ENCODE results near the gene TWNK. TPM values are rescaled to one million over a fixed set of nuclear protein-coding genes. Genes with fewer than 3 reads are reported as not detected.

The TWNK gene
- 11.2 TPM for polyA plus RNA-seq (2013, experiment 1 of 2; ENCODE audit: insufficient read length)
- polyA plus RNA-seq (2013, experiment 2 of 2; ENCODE audit: insufficient read length): 10.7 TPM

DNA sequence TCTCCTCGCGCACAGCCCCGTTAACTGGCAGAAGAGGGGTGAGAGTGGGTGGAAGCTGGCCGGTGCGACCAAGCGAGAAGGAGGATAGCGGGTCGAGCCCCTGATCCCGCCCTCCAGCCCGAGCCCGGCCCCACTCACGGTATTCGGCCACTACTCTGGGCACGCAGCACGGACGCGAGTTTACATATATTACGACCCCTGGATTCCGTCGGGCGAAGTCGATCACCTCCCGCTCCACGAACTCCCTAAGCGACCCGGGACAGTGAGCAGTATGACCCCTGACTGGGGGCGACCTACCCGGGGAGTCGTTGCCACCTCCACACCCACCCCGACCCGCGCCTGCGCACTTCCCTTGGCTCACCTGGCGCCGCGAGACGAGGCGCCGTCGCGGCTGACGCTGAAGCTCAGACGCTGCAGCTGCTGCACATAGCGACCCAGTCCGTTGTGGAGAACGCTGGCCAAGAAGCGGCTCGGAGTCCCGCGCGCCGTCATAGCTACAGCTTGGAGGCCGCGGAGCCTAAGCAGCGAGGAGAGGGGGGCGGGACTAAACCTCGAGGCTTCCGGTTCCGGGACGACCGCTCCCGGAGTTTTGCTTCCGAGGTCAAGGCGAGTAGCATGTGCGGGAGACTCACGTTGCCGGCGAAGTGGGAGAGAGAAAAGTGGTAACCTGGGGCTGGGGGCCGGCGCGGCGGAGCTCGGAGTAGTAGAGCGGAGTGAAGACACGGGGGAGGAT is at the start of gene TWNK, which contains the start of gene MRPL43:
Gene TWNK (plus strand): TSS at position 592 of the 733 bp plus-strand sequence. CDS start 668 bp downstream, outside the sequence.
Gene MRPL43 (minus strand): TSS at position 546 of the 733 bp plus-strand sequence. CDS start 54 bp downstream, at position 492.
- DNase-seq: peak; percentile 70

DNA sequence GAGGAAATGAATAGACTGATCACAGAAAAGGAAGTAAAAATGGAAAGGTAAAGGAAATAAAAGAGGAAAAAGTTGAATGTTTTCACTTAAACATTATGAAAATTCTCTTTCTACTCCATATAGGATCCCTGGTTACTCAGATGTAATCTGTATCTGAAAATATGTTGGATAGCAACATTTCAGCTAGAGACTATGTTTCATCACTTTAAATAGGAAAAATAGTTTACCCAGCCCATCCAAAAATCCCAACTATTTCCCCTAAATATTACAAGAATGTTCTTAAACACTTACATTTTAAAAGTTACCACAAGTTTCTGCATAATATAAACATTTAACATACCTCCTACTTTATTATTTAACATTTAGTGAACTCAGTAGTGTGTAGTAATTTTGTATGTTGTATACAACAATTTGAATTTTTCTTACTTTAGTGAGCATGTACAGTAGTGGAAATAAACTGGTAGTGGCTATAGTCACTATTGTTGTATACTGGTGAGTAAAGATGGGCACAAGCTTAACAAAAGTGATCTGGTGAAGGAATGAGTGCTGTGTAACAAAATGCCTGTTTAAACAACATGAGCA is 47.5 kb upstream of the TWNK start:
- peak; percentile 59 for DNase-seq

DNA sequence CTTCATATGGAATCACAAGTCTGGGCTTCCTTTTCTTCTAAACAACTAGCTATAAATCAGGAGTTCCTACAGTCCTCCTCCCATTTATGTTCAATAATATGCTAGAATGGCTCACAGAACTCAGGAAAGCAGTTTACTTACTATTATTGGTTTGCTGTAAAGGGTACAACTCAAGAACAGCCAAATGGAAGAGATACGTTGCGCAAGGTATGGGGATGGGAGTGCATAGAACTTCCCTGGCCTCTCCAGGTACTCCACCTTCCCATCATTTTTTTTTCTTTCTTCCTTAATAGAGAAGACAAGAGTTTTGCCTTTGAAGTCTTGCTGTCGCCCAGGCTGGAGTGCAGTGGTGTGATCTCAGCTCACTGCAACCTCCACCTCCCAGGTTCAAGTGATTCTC is 45.1 kb upstream of the TWNK start:
- DNase-seq: no peak

DNA sequence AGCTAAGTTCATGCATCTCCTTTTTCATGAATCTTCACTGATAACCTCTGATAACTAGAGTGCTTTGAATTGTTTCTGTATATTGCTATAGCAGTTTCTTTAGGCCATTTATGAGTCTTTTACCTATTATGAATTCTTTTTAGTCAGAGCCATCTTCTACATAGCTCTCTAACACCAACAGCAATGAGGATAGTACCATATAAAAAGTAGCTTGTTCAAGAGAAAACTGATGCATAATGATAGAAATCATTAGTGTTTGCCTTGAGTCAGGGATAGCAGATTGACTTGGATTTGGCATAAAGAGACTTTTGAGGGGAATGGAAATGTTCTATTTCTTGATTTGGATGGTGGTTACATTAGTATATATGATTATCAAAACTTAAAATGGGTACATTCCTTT is 43.8 kb upstream of the TWNK start:
- DNase-seq: no peak

DNA sequence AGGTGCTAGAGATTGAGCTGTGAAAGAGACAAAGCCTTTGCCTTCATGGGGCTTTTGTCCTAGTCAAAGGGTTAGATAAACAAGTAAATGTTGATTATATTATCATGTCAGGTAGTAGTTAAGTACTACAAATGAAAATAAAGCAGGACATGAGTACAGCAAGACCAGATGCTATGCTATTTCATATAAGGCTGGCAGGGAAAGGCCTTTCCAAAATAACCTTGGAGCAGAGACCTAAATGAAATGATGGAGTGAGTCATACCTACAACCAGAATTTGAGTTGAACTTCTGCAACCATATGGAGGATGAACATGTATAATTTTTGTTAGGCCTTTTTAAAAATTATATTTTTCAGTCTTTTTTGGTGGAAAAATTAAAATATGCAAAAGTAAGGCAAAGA is 41.6 kb upstream of the TWNK start:
- no peak for DNase-seq

DNA sequence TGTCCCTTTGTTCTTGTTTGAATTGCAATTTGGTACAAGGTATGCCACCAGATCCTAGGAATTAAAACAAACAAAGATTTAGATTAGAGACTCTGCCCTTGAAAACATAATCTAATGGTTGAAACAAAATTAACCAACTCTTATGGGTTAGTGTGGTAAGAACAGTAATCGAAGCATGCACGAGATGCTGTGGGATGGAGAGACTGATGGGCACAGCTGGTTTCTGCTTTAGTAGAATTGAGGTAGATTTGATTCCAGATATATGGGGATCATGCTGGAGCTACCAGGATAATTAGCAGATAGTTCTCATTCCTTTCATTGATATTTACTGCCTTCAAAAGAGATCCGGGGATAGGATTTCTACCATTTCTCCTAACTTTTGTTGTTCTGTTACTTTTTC is 38.4 kb upstream of the TWNK start:
- no peak for DNase-seq

DNA sequence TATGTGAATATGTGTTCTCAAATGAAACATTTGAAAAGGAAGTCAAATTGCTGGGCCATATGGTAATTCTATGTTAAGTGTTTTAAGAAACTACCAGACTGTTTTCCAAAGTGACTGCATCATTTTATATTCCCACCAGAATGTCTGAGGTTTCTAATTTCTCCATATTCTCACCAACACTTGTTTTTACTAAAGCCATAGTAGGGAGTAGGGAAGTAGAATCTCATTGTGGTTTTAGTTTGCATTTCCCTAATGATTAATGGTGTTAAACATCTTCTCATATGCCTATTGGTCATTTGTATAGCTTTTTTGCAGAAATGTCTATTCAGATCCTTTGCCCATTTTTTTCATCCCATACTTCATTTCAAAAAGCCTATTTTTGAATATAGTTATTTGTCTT is 27.1 kb upstream of the TWNK start:
- no peak for DNase-seq

DNA sequence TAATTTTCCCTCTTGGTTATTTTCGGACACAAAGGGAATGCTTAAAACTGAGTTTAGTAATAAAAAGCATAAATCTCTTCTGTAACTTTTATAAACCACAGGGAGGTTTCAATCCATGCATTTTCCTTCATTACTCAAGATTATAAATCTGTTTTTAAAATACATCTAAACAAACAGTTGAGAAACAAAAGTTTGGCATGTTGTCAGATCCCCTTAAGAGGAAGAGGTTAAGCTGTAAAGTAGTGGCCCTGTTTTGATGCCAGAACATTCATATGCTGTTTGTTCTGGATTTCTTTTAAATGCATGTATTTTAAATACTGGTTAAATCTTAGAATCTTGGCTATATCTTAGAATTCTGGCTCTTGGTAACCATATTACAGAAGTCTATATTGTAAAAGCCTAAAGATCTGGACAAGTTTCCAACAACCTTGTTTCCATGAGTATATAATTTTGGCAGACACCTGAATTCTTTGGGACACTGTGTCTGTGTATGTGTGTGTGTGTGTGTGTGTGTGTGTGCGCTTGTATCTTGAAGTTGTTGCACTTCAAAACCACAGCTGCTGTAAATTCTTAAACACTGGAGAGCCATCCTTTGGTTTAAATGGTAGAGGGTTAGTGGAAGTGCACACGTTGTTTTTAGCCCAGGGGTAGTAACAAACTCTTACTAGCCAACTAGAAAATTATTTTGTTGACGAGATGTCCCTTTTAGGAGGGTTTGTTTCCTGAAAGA is 24.8 kb upstream of the TWNK start:
- DNase-seq: no peak

DNA sequence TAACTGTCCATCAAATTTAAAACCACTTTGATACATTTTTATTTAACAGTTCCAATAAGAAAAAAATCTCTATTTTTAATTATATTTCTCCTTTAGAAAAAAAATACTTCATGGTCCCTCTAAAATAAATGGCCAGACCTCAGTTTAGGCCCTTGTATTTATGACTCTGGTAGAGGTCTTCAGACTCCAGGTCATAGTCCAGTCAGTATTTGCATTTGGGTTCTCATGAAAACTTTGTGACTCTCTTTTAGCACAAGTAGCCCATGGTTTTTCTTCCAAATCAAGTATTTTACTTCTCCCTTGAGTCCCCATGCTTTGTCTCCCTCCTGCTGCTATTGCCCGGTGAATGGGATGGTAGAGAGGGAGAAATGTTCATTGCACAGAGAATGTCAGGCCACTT is 23.5 kb upstream of the TWNK start:
- no peak for DNase-seq

DNA sequence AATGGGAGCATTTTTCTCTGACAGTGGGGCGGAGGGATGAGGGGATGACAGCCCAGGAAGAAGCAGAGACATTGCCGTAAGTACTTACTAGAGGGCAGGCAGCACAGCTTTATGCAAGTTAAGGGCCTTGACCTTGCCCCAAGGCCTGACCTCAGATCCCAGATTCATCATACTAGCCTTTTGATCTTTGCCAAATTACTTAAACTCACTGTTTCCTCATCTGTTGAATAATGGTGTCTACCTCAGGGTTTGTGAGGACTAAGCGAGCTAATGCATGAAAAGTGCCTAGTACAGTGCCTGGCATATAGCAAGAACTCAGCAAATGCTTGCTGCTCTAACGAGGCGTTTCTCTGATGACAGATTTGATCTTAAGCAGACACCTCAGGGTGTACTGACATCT is 21.5 kb upstream of the TWNK start:
- no peak for DNase-seq

DNA sequence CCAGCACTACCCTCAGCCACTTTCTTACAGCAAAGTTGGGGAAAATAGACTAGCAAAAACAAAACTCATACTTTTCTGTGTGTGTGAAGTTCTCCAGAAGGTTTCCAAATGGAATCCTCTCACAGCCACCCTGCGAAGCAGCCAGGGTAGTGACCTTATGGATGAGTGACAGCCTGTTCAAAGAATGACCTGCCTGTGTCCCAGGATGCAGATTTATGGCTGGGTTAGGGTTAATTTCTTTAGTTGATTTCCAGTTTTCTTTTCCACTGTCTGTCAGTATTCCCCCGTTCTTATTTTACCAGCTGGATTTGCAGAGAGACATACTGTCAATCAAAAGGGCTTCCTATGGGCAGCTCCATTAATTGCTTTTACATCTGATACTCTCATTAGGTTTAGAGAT is 20.5 kb upstream of the TWNK start:
- no peak for DNase-seq

DNA sequence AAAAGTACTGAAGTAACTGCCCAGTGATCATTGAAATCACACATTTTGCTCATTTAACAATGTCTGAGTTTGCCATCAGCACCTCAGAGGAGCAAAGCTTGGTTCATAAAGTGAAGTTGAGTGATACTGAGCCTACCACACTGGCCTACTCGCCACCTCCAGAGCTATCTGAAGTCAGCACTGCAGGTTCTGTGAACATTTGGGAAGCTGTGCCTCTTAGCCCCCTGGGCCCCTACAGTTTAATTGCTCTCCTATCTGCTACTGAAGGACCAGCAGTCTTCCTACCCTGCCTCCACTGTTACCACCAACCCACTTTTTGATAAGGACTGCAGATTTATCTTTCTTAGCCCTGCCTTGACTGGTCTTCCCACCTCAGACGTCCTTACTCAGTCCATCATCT is 20.0 kb upstream of the TWNK start:
- no peak for DNase-seq

DNA sequence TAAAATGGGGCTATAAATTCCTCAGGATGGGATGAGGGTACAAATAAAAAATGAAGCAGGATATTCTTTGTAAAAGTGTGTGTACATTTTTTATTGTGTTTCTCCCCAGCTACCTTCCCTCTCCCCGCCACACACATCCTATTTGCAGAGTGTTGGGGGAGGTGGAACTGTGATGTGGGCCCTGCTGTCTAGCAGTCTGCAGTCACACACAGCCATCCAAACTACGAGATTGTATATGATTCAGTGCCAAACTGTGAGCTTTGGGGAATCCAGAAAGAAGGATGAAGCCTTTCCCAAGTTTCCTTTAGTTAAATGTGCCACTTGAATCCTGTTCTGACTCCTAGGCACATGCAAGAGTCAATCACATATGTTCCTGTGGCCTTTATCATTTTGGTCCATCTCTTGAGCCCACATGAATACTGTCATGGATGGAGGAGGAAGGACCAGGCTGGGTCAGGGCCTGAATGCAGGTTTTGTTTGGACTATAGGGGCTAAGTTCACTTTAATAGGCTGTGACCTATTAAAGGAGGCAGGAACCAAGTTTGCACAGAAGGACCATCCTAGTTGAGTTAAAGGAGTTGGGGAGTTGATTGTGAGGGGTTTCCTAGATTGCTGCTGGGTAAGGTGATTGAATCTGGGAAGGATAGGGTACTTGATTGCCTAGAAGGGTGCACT is 19.1 kb upstream of the TWNK start:
- no peak for DNase-seq

DNA sequence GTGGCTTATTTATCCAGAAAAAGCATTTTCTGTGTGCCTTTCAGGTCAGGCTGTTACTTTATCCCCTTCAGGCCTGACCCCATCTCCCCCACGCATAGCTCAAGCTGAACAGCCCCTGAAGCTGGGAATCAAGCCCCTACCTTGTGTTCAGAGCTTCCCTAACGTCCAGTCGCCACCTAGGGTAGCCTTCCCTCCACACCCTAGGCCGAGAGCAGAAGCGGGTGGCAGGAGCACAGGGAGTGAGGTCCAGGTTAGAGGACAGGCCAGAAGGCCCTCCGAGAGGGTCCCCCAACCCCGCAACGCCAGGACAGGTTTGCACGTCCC is 18.5 kb upstream of the TWNK start:
- no peak for DNase-seq

DNA sequence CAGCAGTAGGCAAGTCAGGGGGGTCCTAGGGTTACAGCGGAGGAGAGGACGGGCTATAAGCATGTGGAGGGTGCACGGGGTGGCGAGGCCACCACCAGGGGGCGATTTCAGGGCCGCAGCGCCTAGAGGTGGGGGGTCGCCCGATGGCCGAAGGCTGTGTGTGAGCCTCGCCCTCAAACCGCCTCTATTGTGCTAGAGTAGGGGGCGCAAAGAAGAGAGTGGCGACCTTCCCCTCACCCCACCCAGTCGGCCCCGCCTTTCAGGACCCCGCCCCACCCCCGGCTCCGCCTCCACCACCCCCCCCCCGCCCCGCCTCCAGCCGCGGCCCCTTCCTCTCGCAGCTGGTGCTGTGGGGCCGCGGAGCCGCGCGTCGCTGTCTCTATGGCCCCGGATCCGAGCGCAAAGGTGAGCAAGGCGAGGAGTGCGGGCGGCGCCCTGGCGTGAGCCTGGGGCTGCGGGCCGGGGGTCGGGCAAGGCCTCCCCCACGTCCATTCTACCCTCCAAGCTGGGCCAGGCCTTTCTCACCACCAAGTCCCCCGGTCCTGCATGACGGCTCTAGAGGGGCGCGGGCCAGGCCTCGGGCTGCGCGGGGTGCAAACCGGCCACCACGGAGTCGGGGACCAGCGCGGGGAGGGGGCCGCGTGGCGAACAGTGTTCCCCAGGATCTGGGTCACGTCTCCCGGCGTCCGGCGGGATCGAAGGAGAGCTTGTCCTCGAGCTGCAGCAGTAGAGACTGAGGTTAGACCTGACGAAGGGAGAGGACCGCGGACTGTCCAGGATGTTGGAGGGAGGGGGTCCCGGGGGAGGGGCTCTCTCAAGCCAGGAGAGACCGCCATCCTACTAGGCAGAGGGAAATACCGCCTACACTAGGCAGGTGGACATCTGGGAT is 17.9 kb upstream of the TWNK start, which contains the start of gene SEMA4G:
Gene SEMA4G (plus strand): TSS at position 318 of the 889 bp plus-strand sequence. CDS start 3,409 bp downstream, outside the sequence.
- DNase-seq: peak; percentile 30

DNA sequence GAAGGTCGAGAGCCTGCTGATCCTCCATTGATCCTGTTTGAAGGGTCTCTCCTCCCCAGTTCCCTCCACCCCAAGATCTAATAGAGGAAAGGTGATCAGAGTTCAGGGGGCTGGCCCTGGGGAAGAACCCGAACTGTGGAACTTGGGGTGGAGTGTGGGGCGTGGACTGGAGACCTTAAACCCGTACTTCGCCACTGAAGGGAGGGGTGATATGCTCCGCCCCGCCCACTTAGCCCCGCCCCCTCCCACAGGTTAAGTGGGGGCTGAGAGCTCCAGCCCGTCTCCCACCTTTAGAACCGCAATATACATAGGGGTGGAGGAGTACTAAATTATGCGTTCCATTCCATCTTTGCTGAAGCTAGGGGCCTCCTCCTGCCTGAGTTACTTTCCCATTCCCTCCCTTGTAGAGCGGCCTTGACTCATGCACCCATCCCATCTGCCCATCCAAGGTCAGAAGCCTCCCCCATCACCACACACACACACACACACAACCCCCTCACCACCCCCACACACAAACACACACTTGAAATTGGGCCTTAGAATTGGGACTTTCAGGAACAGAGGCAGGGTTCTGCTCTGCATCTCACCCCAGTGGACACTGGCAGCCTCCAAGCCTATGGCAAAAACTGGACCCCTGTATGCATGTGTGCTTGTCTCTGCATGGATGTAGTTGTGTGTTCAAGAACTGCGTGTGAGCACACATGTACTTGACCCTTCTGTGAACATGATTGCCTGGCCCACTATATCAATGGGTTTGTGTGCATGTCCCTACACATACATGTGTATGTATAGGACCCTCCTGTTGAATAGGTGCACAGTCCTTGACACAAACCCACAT is 17.0 kb upstream of the TWNK start:
- DNase-seq: no peak

DNA sequence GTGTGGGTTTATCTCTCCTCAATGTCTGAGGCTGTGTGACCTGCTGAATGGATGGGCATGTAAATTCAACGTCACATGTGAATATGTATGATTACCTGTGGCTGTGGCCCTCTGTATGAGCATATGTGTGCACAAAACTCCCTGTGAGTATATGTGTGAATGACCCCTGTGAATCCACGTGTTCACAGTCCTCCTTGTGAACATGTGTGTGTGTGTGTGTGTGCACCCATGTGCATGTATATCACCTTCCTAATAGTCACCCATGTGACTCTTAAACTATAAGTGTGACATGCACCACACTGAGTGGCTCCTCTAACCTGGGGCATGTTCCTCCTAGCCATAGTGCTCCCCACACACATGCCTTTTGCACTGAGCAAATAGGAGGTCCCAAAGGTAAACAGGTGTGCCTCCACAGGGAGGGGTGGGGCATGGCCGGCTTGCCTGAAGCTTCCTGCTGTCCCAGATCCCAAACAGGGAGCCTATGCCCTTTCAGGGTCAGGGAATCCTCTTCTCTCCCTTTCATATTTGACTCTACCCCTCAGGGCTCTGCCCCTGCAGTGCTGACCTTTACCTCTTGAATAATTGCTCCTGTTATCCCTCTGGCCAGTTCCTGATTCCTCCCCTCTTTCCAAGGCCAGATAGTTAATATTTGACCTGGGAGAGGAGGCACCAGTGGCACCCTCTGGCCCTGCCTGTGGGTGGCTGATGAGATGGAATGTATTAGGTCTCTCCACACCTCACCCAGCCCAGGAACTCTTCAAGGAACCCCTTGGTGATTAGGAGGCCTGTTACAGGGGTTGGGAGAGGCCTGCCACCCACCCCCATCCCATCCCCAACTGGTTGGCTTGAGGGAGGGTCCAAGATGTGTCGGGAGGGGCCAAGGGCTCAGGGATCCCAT is 16.2 kb upstream of the TWNK start:
- no peak for DNase-seq

DNA sequence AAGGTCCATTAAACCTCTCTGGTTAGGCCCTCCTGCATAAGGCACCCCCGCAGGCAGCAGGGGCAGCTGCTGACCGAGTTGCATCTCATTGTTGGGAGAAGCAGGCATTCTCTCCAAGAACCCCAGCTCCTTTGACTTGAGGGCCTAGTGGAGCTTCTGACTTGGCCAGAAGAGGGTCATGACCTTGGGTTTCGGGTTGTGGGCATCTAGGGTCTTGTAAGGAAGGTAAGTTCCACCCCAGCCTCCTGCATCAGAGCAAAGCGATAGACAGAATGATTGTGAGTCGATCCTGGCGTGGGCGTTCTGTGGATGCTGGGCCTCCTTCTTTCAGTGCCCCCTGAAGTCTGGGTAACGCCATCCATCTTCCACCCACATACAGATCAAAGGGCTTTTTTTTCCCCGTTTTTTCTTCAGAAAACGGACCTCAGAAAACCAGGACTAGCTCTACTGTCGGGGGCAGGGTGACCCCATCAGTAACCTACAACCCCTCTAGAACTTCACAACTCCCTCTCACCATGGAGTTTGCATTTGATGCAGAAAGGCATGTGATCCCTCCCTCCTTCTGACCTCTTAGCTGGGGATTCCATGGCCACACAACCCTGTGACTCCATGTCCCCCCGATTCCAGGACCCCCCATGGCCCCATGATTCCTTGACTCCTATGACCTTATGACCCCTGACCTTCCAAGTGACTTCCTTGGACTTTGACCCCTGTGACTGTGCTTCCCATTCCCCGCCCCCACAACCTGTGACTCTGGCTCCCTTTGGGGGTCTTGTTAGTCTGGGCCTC is 15.0 kb upstream of the TWNK start:
- DNase-seq: no peak
